ENCODE results near the gene ASPA.

GRCh38 chr17:3532859-3533142 is 57.0 kb downstream of the ASPA start:
- TF ChIP-seq EZH2phosphoT487 (IDR thresholded peaks at IDR 0.05; ENCODE audit: unreplicated experiment) (no peak), POLR2AphosphoS5 (IDR thresholded peaks at IDR 0.05; ENCODE audit: low read depth) (no peak), REST (IDR thresholded peaks at IDR 0.05; ENCODE audit: unreplicated experiment) (no peak), CREB1 (CRISPR knock-in tag; IDR thresholded peaks at IDR 0.05; ENCODE audit: low read depth) (no peak), EZH2 (IDR thresholded peaks at IDR 0.05; ENCODE audit: low read depth, unreplicated experiment) (no peak), JUNB (IDR thresholded peaks at IDR 0.05; ENCODE audit: unreplicated experiment) (no peak), NANOG (IDR thresholded peaks at IDR 0.05; ENCODE audit: borderline replicate concordance) (no peak), ZNF114 (CRISPR knock-in tag; IDR thresholded peaks at IDR 0.05) (no peak), STAT1 (IDR thresholded peaks at IDR 0.05; ENCODE audit: unreplicated experiment) (no peak), ETS1 (IDR thresholded peaks at IDR 0.05) (no peak), ZNF331 (CRISPR knock-in tag; IDR thresholded peaks at IDR 0.05; ENCODE audit: low read depth) (no peak)
- TF ChIP-seq, protein P1, sequence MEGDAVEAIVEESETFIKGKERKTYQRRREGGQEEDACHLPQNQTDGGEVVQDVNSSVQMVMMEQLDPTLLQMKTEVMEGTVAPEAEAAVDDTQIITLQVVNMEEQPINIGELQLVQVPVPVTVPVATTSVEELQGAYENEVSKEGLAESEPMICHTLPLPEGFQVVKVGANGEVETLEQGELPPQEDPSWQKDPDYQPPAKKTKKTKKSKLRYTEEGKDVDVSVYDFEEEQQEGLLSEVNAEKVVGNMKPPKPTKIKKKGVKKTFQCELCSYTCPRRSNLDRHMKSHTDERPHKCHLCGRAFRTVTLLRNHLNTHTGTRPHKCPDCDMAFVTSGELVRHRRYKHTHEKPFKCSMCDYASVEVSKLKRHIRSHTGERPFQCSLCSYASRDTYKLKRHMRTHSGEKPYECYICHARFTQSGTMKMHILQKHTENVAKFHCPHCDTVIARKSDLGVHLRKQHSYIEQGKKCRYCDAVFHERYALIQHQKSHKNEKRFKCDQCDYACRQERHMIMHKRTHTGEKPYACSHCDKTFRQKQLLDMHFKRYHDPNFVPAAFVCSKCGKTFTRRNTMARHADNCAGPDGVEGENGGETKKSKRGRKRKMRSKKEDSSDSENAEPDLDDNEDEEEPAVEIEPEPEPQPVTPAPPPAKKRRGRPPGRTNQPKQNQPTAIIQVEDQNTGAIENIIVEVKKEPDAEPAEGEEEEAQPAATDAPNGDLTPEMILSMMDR (conservative IDR thresholded peaks at IDR 0.05; ENCODE audit: low read depth in 2 of 2): no peak
- TF ChIP-seq, protein P2, sequence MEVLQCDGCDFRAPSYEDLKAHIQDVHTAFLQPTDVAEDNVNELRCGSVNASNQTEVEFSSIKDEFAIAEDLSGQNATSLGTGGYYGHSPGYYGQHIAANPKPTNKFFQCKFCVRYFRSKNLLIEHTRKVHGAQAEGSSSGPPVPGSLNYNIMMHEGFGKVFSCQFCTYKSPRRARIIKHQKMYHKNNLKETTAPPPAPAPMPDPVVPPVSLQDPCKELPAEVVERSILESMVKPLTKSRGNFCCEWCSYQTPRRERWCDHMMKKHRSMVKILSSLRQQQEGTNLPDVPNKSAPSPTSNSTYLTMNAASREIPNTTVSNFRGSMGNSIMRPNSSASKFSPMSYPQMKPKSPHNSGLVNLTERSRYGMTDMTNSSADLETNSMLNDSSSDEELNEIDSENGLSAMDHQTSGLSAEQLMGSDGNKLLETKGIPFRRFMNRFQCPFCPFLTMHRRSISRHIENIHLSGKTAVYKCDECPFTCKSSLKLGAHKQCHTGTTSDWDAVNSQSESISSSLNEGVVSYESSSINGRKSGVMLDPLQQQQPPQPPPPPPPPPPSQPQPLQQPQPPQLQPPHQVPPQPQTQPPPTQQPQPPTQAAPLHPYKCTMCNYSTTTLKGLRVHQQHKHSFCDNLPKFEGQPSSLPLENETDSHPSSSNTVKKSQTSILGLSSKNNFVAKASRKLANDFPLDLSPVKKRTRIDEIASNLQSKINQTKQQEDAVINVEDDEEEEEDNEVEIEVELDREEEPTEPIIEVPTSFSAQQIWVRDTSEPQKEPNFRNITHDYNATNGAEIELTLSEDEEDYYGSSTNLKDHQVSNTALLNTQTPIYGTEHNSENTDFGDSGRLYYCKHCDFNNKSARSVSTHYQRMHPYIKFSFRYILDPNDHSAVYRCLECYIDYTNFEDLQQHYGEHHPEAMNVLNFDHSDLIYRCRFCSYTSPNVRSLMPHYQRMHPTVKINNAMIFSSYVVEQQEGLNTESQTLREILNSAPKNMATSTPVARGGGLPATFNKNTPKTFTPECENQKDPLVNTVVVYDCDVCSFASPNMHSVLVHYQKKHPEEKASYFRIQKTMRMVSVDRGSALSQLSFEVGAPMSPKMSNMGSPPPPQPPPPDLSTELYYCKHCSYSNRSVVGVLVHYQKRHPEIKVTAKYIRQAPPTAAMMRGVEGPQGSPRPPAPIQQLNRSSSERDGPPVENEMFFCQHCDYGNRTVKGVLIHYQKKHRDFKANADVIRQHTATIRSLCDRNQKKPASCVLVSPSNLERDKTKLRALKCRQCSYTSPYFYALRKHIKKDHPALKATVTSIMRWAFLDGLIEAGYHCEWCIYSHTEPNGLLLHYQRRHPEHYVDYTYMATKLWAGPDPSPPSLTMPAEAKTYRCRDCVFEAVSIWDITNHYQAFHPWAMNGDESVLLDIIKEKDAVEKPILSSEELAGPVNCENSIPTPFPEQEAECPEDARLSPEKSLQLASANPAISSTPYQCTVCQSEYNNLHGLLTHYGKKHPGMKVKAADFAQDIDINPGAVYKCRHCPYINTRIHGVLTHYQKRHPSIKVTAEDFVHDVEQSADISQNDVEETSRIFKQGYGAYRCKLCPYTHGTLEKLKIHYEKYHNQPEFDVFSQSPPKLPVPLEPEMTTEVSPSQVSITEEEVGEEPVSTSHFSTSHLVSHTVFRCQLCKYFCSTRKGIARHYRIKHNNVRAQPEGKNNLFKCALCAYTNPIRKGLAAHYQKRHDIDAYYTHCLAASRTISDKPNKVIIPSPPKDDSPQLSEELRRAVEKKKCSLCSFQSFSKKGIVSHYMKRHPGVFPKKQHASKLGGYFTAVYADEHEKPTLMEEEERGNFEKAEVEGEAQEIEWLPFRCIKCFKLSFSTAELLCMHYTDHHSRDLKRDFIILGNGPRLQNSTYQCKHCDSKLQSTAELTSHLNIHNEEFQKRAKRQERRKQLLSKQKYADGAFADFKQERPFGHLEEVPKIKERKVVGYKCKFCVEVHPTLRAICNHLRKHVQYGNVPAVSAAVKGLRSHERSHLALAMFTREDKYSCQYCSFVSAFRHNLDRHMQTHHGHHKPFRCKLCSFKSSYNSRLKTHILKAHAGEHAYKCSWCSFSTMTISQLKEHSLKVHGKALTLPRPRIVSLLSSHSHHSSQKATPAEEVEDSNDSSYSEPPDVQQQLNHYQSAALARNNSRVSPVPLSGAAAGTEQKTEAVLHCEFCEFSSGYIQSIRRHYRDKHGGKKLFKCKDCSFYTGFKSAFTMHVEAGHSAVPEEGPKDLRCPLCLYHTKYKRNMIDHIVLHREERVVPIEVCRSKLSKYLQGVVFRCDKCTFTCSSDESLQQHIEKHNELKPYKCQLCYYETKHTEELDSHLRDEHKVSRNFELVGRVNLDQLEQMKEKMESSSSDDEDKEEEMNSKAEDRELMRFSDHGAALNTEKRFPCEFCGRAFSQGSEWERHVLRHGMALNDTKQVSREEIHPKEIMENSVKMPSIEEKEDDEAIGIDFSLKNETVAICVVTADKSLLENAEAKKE (CRISPR knock-in tag; IDR thresholded peaks at IDR 0.05): no peak

Data from GM23338 (cell line).